Fibroblast of lung (primary cell): ENCODE results near the gene MRC1.

Experiments used
- EZH2 ChIP-seq: IDR thresholded peaks from 2 replicates; pipeline ENCODE4 v1.5.1; 2012; ENCODE audit warnings: low read length, control low read depth, mild to moderate bottlenecking; ENCODE audit errors: missing control alignments
- TF ChIP-seq, protein P1 (sequence below), 2 donors: IDR thresholded peaks in 1 of 2; conservative IDR thresholded peaks in 1 of 2; 1 replicate in 1 of 2; 2 replicates in 1 of 2; pipeline ENCODE4 v1.5.1; 2011 to 2012; ENCODE audit warnings: low read length in 2 of 2, control low read depth in 1 of 2, inconsistent platforms in 1 of 2, low read depth in 1 of 2, mild to moderate bottlenecking in 1 of 2

DNA sequence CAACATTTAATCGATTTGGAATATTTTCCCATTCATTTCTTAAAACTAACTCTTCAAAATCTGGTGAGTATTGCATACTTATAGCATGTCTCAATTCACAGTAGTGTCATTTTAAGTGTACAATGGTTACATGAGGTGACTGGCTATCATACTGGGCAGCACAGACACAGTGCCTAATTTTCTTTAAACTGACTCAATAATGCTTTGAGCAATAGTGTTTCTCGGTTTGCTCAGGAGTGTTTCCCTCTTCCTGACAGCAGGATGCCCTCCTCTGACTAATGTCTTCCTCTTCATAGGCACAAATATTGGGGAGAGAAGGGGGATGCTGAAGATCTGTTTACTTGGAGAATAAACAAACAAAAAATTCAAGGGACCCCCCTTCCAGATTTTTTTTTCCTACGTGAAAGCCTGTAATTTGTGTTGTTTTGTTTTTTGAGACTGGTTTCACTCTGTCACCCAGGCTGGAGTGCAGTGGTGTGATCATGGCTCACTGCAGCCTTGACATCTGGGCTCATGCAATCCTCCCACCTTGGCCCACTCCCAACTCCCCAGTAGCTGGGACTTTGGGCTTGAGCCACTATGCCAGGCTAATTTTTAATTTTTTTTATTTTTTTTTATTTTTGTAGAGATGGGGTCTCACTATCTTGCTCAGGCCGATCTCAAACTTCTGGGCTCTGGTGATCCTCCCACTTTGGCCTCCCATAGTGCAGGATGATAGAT lies 2.2 kb downstream of the MRC1 start:
- TF ChIP-seq, protein P1, sequence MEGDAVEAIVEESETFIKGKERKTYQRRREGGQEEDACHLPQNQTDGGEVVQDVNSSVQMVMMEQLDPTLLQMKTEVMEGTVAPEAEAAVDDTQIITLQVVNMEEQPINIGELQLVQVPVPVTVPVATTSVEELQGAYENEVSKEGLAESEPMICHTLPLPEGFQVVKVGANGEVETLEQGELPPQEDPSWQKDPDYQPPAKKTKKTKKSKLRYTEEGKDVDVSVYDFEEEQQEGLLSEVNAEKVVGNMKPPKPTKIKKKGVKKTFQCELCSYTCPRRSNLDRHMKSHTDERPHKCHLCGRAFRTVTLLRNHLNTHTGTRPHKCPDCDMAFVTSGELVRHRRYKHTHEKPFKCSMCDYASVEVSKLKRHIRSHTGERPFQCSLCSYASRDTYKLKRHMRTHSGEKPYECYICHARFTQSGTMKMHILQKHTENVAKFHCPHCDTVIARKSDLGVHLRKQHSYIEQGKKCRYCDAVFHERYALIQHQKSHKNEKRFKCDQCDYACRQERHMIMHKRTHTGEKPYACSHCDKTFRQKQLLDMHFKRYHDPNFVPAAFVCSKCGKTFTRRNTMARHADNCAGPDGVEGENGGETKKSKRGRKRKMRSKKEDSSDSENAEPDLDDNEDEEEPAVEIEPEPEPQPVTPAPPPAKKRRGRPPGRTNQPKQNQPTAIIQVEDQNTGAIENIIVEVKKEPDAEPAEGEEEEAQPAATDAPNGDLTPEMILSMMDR (conservative IDR thresholded peaks at IDR 0.05 in 1 of 2, IDR thresholded peaks at IDR 0.05 in 1 of 2; ENCODE audit: low read depth in 1 of 2, low read length in 2 of 2) = no peak
- no peak for TF ChIP-seq EZH2
